Heart right ventricle (tissue), 16 donors: ENCODE data around the gene KATNBL1. TPM values are rescaled to one million over a fixed set of nuclear protein-coding genes. Genes with fewer than 3 reads are reported as not detected.

ENCODE experiments used
- ATAC-seq, 8 donors: fragments of 200-7000 bp; cut with Tn5 transposase; one replicate each; pipeline ENCODE4 v1.9.1; 2020; ENCODE audit warnings: mild to moderate bottlenecking in 8 of 8, moderate library complexity in 8 of 8, moderate number of reproducible peaks in 1 of 8
- DNase-seq, 2 donors: peaks; one replicate each; pipeline ENCODE4 v3.0.0-alpha.2; 2020
- H3K27ac ChIP-seq, 10 donors: fragments of 200-600 bp; sonication (generic) in 2 of 10; one replicate each; pipeline versions ENCODE4 v1.5.0 to v1.8.0; 2020 to 2022; ENCODE audit warnings: mild to moderate bottlenecking in 3 of 10
- H3K27me3 ChIP-seq, 7 donors: fragments of 200-600 bp; one replicate each; pipeline ENCODE4 v1.8.0; 2021 to 2022; ENCODE audit warnings: mild to moderate bottlenecking in 2 of 7
- H3K36me3 ChIP-seq, 9 donors: fragments of 200-600 bp; sonication (generic) in 1 of 9; one replicate each; pipeline versions ENCODE4 v1.5.0 to v1.8.0; 2020 to 2022; ENCODE audit warnings: mild to moderate bottlenecking in 2 of 9
- H3K4me1 ChIP-seq, 9 donors: fragments of 200-600 bp; sonication (generic) in 1 of 9; one replicate each; pipeline versions ENCODE4 v1.5.0 to v1.8.0; 2020 to 2022; ENCODE audit warnings: mild to moderate bottlenecking in 4 of 9
- H3K4me3 ChIP-seq, 10 donors: fragments of 200-600 bp; sonication (generic) in 2 of 10; one replicate each; pipeline versions ENCODE4 v1.5.0 to v1.8.0; 2020 to 2022; ENCODE audit warnings: mild to moderate bottlenecking in 7 of 10, moderate library complexity in 2 of 10
- H3K9me3 ChIP-seq, 11 donors: fragments of 200-600 bp in 10 of 11; sonication (generic) in 2 of 11; one replicate each; pipeline versions ENCODE4 v1.5.0 to v1.8.0; 2013 to 2022; ENCODE audit warnings: mild to moderate bottlenecking in 2 of 11, control low read depth in 1 of 11, moderate library complexity in 1 of 11
- WGBS, 2 donors: extraction: QIAGEN DNeasy Blood & Tissue Kit; methylation state at CpG; one replicate each; pipeline ENCODE4 v1.1.7; 2013; ENCODE audit warnings: inconsistent platforms in 1 of 2; 5-methylcytosine and 5-hydroxymethylcytosine counted together
- intact Hi-C, 10 donors: fragments of 100-400 bp; cut with DNase I; formaldehyde crosslinking; loops; one replicate each; pipeline versions ENCODE4 v1.11.1 to v1.14.2; 2022
- polyA plus RNA-seq, 2 donors: library from polyadenylated mRNA; stranded (reverse); fragments of 200-250 nt; gene quantifications; one replicate each; pipeline ENCODE4 v1.2.3, GENCODE V29; 2013
- total RNA-seq, 10 donors: library from RNA; stranded (reverse); fragmentation: NEBNext Ultra II Directional in 3 of 10; extraction: Animal tissue kit (Norgen Biotek cat#: 25700) in 3 of 10; gene quantifications; one replicate each; pipeline versions ENCODE4 v1.2.1 to v1.2.4, GENCODE V29; 2021 to 2023
- TF ChIP-seq, protein P1 (sequence below), 9 donors: fragments of 200-600 bp; sonication (generic) in 2 of 9; IDR thresholded peaks; one replicate each; pipeline versions ENCODE4 v1.5.0 to v1.8.0; 2021 to 2022; ENCODE audit warnings: antibody characterized with exemption in 9 of 9, mild to moderate bottlenecking in 5 of 9, moderate library complexity in 1 of 9
- donor health status: Arrhythmogenic right ventricular cardiomyopathy.
- donor health status: ischemic (EF 13 %, LVEDD 7.1; RV severe dilation, severe dysfunction).
- donor health status: healthy with polysubstance abuse.
- donor health status: DM: no; HTN: yes; CAD: no.
- donor health status: DM: no; HTN: no; CAD: no.
- donor health status: ischemic (EF 25% LVEDD 6.9; RV normal size, moderate dysfunction).
- donor health status: ischemic (EF 25% LVEDD 5.7; RV mildly dilated, moderate dysfunction).
- donor health status: healthy.
- donor health status: DM: yes; HTN: yes; CAD: no.
- donor health status: Ischemic cardiomyopathy.
- donor health status: ischemic (EF 35%, LVEDD 5.7; RV mildly dilated, moderate dysfunction).
- donor health status: nonischemic (EF 11% LVEDD 7.7; RV severe dilation, severe dysfunction).
- donor health status: DM: yes; HTN: yes; CAD: no.
- donor health status: PGD.
- donor health status: ischemic (EF 29% LVEDD 5.4; RV normal size, mild dysfunction).
- donor health status: nonischemic (EF 23%, LVEDD 6.1; RV moderate dilation, normal function).

Gene KATNBL1
- total and polyA plus RNA-seq, 12 donors: 10.6 to 41.6 (median 17.4) TPM

DNA sequence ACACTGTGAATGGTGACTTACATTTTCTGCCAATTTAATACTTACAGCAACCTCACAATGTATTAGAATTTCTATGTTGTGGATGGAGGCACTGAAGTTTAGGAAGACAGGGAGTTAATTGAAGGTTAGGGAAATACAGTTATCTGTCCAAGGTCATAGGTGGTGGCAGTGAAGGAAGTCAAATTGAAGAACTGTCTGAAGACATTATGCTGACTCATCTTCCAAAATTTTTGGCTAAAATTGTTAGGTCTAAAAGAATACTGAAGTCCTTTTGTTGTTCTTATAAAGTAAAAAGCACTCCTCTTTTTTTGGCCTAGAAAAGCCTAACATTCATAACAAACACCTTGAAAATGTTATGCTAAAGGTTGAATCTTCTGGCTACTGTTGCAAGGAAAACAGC, 42.6 kb upstream of the KATNBL1 start:
- intact Hi-C loops: loop anchor here in 1 of 10 donors (10.0 kb wide), 1 partner anchor 82 kb away; the partner anchor contains the start of gene SLC12A6
- ATAC-seq (no peak), DNase-seq (no peak)
- Histone ChIP-seq H3K27me3 (no peaks in the 10 kb centered on the region), H3K9me3 (no peaks in the 10 kb centered on the region), H3K36me3 (peaks cover 0 to 100% (median 53%) of the 10 kb centered on the region in 9 donors), H3K4me1 (peaks cover 0 to 11% (median 0%) of the 10 kb centered on the region in 9 donors), H3K4me3 (no peak overlapping the region), H3K27ac (peak overlapping the region in 1 of 10 donors; percentile 24)
- TF ChIP-seq, protein P1, sequence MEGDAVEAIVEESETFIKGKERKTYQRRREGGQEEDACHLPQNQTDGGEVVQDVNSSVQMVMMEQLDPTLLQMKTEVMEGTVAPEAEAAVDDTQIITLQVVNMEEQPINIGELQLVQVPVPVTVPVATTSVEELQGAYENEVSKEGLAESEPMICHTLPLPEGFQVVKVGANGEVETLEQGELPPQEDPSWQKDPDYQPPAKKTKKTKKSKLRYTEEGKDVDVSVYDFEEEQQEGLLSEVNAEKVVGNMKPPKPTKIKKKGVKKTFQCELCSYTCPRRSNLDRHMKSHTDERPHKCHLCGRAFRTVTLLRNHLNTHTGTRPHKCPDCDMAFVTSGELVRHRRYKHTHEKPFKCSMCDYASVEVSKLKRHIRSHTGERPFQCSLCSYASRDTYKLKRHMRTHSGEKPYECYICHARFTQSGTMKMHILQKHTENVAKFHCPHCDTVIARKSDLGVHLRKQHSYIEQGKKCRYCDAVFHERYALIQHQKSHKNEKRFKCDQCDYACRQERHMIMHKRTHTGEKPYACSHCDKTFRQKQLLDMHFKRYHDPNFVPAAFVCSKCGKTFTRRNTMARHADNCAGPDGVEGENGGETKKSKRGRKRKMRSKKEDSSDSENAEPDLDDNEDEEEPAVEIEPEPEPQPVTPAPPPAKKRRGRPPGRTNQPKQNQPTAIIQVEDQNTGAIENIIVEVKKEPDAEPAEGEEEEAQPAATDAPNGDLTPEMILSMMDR (IDR thresholded peaks at IDR 0.05): no peak

DNA sequence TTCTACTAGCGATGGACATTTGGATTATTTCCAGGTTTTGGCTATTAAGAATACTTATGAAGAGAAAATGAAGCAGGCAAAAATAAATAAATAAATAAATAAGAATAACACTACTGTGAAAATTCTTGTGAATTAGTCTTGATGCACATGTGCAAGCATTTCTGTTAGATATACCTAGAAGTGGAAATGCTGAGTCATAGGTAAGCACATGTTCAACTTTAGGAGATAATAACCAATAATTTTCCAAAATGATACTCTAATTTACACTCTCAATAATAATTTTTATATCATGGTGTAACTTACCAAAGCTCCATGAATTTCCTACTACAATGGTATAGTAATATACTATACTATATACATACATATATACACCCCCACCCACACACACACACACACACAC, 38.3 kb upstream of the KATNBL1 start:
- peaks cover 0 to 99% (median 49%) of the 10 kb centered on the region in 9 donors for H3K36me3 ChIP-seq
- DNase-seq: no peak
- ATAC-seq: no peak
- peaks cover 0 to 6% (median 0%) of the 10 kb centered on the region in 9 donors for H3K4me1 ChIP-seq
- no peak overlapping the region for H3K27ac ChIP-seq
- H3K4me3 ChIP-seq: no peak overlapping the region
- 96 to 98% methylated on average over 1 of the region's 1 CpG for WGBS, 2 donors
- intact Hi-C loops: loop anchor here in 5 of 10 donors (5.0 to 10.0 kb wide), 3 partner anchors 117 to 337 kb away; partner anchors contain the start of genes LPCAT4 (in 4 of the 5) and GOLGA8B (in 2 of the 5)
- H3K27me3 ChIP-seq: no peaks in the 10 kb centered on the region
- TF ChIP-seq, protein P1 (IDR thresholded peaks at IDR 0.05): no peak
- no peaks in the 10 kb centered on the region for H3K9me3 ChIP-seq

DNA sequence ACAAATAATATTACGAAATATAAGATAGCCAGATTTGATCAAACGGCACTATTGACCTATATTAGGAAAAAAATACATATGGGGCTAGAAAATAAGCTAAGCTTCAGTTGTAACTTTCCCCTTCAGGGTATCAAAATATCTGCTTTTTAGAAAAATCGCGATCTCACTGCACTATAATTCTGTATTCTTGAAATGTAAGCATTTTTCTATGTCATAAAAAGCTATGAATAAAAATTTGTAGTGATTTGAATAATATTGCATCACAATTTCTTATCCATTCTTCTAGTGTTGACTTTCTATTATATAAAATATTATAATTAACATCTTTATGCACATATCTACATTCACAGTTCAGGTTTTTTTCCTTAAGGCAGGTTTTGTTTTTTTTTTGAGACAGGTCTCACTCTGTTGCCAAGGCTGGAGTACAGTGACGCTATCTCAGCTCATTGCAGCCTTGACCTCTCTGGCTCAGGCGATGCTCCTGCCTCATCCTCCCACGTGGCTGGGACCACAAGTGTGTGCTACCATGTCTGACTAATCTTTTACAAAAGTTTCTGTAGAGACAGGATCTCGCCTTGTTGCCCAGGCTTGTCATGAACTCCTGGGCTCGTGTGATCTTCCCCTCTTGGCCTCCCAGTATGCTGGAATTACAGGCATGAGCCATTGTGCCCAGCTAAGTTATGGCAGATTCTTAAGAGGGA, 36.5 kb upstream of the KATNBL1 start:
- Histone ChIP-seq H3K4me1 (no peaks in the 10 kb centered on the region), H3K36me3 (peaks cover 0 to 96% (median 37%) of the 10 kb centered on the region in 9 donors), H3K27me3 (no peaks in the 10 kb centered on the region), H3K27ac (no peak overlapping the region), H3K9me3 (no peaks in the 10 kb centered on the region), H3K4me3 (no peak overlapping the region)
- ATAC-seq: no peak
- intact Hi-C loops: loop anchor here in 5 of 10 donors (5.0 to 10.0 kb wide), 3 partner anchors 118 to 338 kb away; partner anchors contain the start of genes LPCAT4 (in 4 of the 5) and GOLGA8B (in 2 of the 5)
- 84 to 85% methylated on average over 9 of the region's 9 CpGs for WGBS, 2 donors
- no peak for DNase-seq
- TF ChIP-seq, protein P1 (IDR thresholded peaks at IDR 0.05): no peak

DNA sequence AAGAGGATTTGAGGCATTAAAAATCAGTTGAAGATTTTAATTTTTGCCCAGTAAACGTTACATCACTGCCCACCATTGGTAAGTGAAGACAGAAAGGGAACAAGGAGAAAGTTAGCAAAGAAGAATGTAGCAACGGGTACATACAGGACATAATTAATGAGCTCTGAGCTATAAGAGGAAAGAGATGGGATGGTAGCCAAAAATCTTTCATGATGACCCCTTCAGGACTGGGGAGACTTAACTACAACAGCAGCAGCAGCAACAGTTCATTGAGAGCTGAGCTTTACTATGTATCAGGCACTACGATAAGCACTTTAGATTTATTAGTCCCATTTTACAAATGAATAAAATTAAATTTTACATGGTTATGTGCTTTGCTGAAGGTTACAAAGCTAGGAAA, 33.3 kb upstream of the KATNBL1 start:
- intact Hi-C loops: loop anchor here in 6 of 10 donors (2.0 to 10.0 kb wide), 4 partner anchors 122 to 342 kb away; partner anchors contain the start of genes LPCAT4 (in 5 of the 6) and GOLGA8B (in 2 of the 6)
- H3K4me3 ChIP-seq: no peak overlapping the region
- peaks cover 0 to 95% (median 32%) of the 10 kb centered on the region in 9 donors for H3K36me3 ChIP-seq
- no peak overlapping the region for H3K27ac ChIP-seq
- H3K9me3 ChIP-seq: no peaks in the 10 kb centered on the region
- no peak for ATAC-seq
- H3K27me3 ChIP-seq: no peaks in the 10 kb centered on the region
- 51 to 58% methylated on average over 3 of the region's 3 CpGs for WGBS, 2 donors
- TF ChIP-seq, protein P1 (IDR thresholded peaks at IDR 0.05): no peak
- H3K4me1 ChIP-seq: peaks cover 0 to 6% (median 0%) of the 10 kb centered on the region in 9 donors
- DNase-seq: no peak
